A549 (cell line): ENCODE results near the gene TOMM40L. TPM values are rescaled to one million over a fixed set of nuclear protein-coding genes. Genes with fewer than 3 reads are reported as not detected.
"Not testable (repeated sequence)": the region's sequence is repeated elsewhere in the genome, so short reads cannot be mapped to it uniquely, and the experiment has no call there.

Source experiments
- ATAC-seq, 2 experiments: fragments of 200-7000 bp in 1 of 2; fragments of >200 bp in 1 of 2; cut with Nextera tagmentation in 1 of 2; cut with Tn5 transposase in 1 of 2; 3 replicates each; pipeline versions ENCODE4 v1.8.0 to v1.9.1; 2018 to 2020; ENCODE audit warnings: mild to moderate bottlenecking in 1 of 2, moderate library complexity in 1 of 2
- CTCF ChIA-PET: fragments of 300-600 bp; sonication (Branson Sonifier 250); formaldehyde crosslinking; extraction: SDS; loops from one replicate; lab custom pipeline; 2021; ENCODE audit warnings: antibody characterized with exemption, inconsistent platforms; lab: Yijun Ruan, JAX
- POLR2A ChIA-PET: fragments of 350-600 bp; formaldehyde crosslinking; extraction: SDS; loops from one replicate; lab custom pipeline; 2021; ENCODE audit warnings: antibody characterized with exemption, inconsistent platforms; lab: Yijun Ruan, JAX
- DNase-seq, 2 experiments: peaks; one replicate each; pipeline versions ENCODE4 v3.0.0 to v3.0.0-alpha.2; 2011 to 2016; ENCODE audit warnings: low read depth in 1 of 2, low spot score in 1 of 2
- FAIRE-seq: peaks from 2 replicates; lab custom pipeline; 2011; peaks lifted over from hg19 to GRCh38; lab: Jason Lieb, UNC
- H3K27ac ChIP-seq, 2 experiments: fragments of >200 bp; sonication (Bioruptor Twin); formaldehyde crosslinking; 3 replicates each; pipeline ENCODE4 v1.5.1; 2016 to 2017
- H3K4me1 ChIP-seq: fragments of >200 bp; sonication (Bioruptor Twin); formaldehyde crosslinking; 3 replicates; pipeline ENCODE4 v1.6.1; 2016
- H3K4me2 ChIP-seq: fragments of >200 bp; sonication (Bioruptor Twin); formaldehyde crosslinking; 3 replicates; pipeline ENCODE4 v1.6.1; 2016
- H3K4me3 ChIP-seq: fragments of >200 bp; sonication (Bioruptor Twin); formaldehyde crosslinking; 3 replicates; pipeline ENCODE4 v1.5.1; 2016
- H3K9me3 ChIP-seq: fragments of >200 bp; sonication (Bioruptor Twin); formaldehyde crosslinking; 3 replicates; pipeline ENCODE4 v1.6.1; 2016
- CEBPB ChIP-seq, 2 experiments: fragments of >200 bp in 1 of 2; sonication (Bioruptor Twin) in 1 of 2; formaldehyde crosslinking in 1 of 2; IDR thresholded peaks; 2 replicates each; pipeline ENCODE4 v1.6.1; 2012 to 2016
- CHD4 ChIP-seq: fragments of 200-600 bp; sonication (generic); IDR thresholded peaks from 2 replicates; pipeline ENCODE4 v1.6.1; 2016; ENCODE audit warnings: antibody characterized with exemption, mild to moderate bottlenecking, borderline replicate concordance
- FOXS1 ChIP-seq: fragments of 250-450 bp; sonication (Bioruptor Pico); IDR thresholded peaks from 2 replicates; pipeline ENCODE4 v1.5.0; 2020; ENCODE audit warnings: mild to moderate bottlenecking, moderate library complexity
- HEYL ChIP-seq: fragments of 250-450 bp; sonication (Bioruptor Pico); IDR thresholded peaks from 2 replicates; pipeline ENCODE4 v1.8.0; 2021; ENCODE audit warnings: mild to moderate bottlenecking, moderate library complexity
- HOXA7 ChIP-seq: fragments of 250-450 bp; sonication (Bioruptor Pico); IDR thresholded peaks from 2 replicates; pipeline ENCODE4 v1.5.0; 2020; ENCODE audit warnings: mild to moderate bottlenecking, moderate library complexity
- KDM5A ChIP-seq: fragments of 200-600 bp; sonication (generic); IDR thresholded peaks from 2 replicates; pipeline ENCODE4 v1.6.1; 2016; ENCODE audit warnings: antibody characterized with exemption, mild to moderate bottlenecking
- MAFK ChIP-seq: fragments of 450-650 bp; IDR thresholded peaks from 2 replicates; pipeline ENCODE4 v1.6.1; 2014; ENCODE audit not compliant: partially characterized antibody
- MAZ ChIP-seq: fragments of 150-350 bp; IDR thresholded peaks from 2 replicates; pipeline ENCODE4 v1.6.1; 2014; ENCODE audit warnings: antibody characterized with exemption, low read depth, low read length, borderline replicate concordance
- NFE2L2 ChIP-seq: fragments of 150-350 bp; conservative IDR thresholded peaks from 2 replicates; pipeline ENCODE4 v1.6.1; 2014; ENCODE audit warnings: low read length
- NR3C1 ChIP-seq: fragments of >200 bp; sonication (Bioruptor Twin); formaldehyde crosslinking; IDR thresholded peaks from 3 replicates; pipeline ENCODE4 v1.6.1; 2017
- PHF8 ChIP-seq: fragments of 200-600 bp; sonication (generic); IDR thresholded peaks from 2 replicates; pipeline ENCODE4 v1.6.1; 2016; ENCODE audit warnings: low read depth, mild to moderate bottlenecking, antibody characterized with exemption, moderate library complexity, borderline replicate concordance
- POLR2AphosphoS2 ChIP-seq: conservative IDR thresholded peaks from 2 replicates; pipeline ENCODE4 v1.6.1; 2012; ENCODE audit warnings: low read length, improper control_type of control experiment, inconsistent platforms
- RARB ChIP-seq: fragments of 250-450 bp; sonication (Bioruptor Pico); IDR thresholded peaks from 2 replicates; pipeline ENCODE4 v1.8.0; 2021; ENCODE audit warnings: mild to moderate bottlenecking, moderate library complexity
- RFX5 ChIP-seq: fragments of 450-650 bp; IDR thresholded peaks from 2 replicates; pipeline ENCODE4 v1.7.1; 2014; ENCODE audit warnings: antibody characterized with exemption, mild to moderate bottlenecking, moderate library complexity
- RNF2 ChIP-seq: fragments of 200-600 bp; sonication (generic); IDR thresholded peaks from 2 replicates; pipeline ENCODE4 v1.6.1; 2016; ENCODE audit warnings: low read depth, mild to moderate bottlenecking, antibody characterized with exemption, moderate library complexity, borderline replicate concordance
- ZC3H11A ChIP-seq: fragments of 450-650 bp; IDR thresholded peaks from 2 replicates; pipeline ENCODE4 v1.6.1; 2014; ENCODE audit warnings: antibody characterized with exemption, mild to moderate bottlenecking
- ZFP36 ChIP-seq: fragments of 450-650 bp; IDR thresholded peaks from 2 replicates; pipeline ENCODE4 v1.6.1; 2014; ENCODE audit warnings: borderline replicate concordance; ENCODE audit not compliant: partially characterized antibody
- ZSCAN20 ChIP-seq: fragments of 250-450 bp; sonication (Bioruptor Pico); IDR thresholded peaks from 2 replicates; pipeline ENCODE4 v1.8.0; 2022; ENCODE audit warnings: mild to moderate bottlenecking, moderate library complexity
- WGBS: methylation state at CpG from one replicate; pipeline ENCODE4 v1.1.6; 2017; ENCODE audit errors: missing lambda C conversion rate; 5-methylcytosine and 5-hydroxymethylcytosine counted together
- polyA plus RNA-seq, 4 experiments: library from polyadenylated mRNA; depleted of rRNA in 3 of 4; stranded (reverse); fragments of >200 nt; fragmentation: RNase III in 1 of 4; extraction: RNeasy Plus Mini Kit Qiagen cat#74134 plus additional on column Dnase treatment in 1 of 4; gene quantifications; 2 replicates in 3 of 4; 3 replicates in 1 of 4; pipeline ENCODE4 v1.2.3, GENCODE V29; 2011 to 2017
- TF ChIP-seq, protein P1 (sequence below): IDR thresholded peaks from 2 replicates; pipeline ENCODE4 v1.6.1; 2012; ENCODE audit warnings: low read depth, borderline replicate concordance
- TF ChIP-seq, protein P2 (sequence below): fragments of 250-450 bp; sonication (Bioruptor Pico); IDR thresholded peaks from 2 replicates; pipeline ENCODE4 v1.5.0; 2020; ENCODE audit warnings: low read depth, mild to moderate bottlenecking, moderate library complexity

TOMM40L gene
- polyA plus RNA-seq, 2 of the 4 experiments (the other 2 are of a cell fraction) = 6.3 to 10.2 TPM

DNA sequence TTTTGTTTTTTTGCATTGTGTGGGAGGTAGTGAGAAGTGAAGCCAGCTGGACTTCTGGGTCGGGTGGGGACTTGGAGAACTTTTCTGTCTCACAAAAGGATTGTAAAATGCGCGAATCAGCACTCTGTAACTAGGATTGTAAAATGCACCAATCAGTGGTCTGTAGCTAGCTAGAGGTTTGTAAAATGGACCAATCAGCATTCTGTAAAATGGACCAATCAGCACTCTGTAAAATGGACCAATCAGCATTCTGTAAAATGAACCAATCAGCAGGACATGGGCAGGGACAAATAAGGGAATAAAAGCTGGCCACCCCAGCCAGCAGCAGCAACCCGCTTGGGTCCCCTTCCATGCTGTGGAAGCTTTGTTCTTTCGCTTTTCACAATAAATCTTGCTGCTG, 24.2 kb downstream of the TOMM40L start:
- WGBS = 70% methylated on average over 5 of the region's 5 CpGs
- H3K9me3 ChIP-seq, FAIRE-seq, H3K27ac ChIP-seq, H3K4me3 ChIP-seq, DNase-seq, ATAC-seq, POLR2A ChIA-PET, H3K4me1 ChIP-seq, H3K4me2 ChIP-seq: not testable (repeated sequence)
- CTCF ChIA-PET = interaction anchor here (0.6 to 4.1 kb wide), 10 partner anchors 8 to 132 kb away, joined by 3 to 24 read pairs (median 3); partner anchors contain the start of genes NR1I3, PCP4L1 and TOMM40L
- peak; percentile 74 for TF ChIP-seq MAFK

DNA sequence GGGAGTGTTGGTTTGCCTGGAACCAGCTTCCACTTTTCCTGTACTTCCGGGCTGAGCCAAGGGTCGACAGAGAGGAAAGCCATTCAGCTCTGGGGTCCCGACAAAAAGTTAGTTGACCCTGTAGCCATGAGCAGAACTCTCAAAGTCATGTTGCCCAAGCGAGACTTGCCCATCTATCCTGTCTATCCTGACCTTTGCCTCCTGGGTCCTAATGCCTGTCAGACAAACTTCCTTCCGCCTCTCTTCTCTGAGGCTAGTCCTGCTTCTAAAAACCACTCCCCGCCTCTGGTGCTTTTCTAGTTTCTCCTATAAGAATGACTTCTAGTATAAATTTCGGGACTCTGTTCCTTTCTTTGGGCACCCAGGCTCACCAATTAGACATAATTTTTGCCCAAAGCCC, 25.0 kb downstream of the TOMM40L start:
- POLR2A ChIA-PET = no interaction called here
- CTCF ChIA-PET = interaction anchor here (1.4 to 4.1 kb wide), 3 partner anchors 23 to 131 kb away, joined by 3 to 24 read pairs (median 5); partner anchors contain the start of gene TOMM40L
- WGBS = 65% methylated on average over 7 of the region's 7 CpGs

DNA sequence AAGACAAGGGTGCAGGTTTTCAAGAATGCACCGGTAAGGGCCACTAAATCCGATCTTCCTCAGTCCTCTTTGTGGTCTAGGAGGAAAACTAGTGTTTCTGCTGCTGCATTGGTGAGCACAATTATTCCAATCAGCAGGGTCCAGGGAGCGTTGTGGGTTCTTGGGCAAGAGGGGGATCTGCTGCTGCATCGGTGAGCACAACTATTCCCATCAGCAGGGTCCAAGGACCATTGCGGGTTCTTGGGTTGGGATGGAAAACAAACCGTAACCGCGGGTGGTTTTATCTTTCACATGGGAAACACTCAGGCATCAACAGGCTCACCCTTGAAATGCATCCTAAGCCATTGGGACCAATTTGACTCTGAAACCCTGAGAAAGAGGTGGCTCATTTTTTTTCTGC, 25.7 kb downstream of the TOMM40L start:
- TF ChIP-seq RARB (CRISPR knock-in tag) = no peak
- TF ChIP-seq, protein P1, sequence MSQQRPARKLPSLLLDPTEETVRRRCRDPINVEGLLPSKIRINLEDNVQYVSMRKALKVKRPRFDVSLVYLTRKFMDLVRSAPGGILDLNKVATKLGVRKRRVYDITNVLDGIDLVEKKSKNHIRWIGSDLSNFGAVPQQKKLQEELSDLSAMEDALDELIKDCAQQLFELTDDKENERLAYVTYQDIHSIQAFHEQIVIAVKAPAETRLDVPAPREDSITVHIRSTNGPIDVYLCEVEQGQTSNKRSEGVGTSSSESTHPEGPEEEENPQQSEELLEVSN = no peak
- no peak for TF ChIP-seq MAFK
- no peak for TF ChIP-seq ZFP36
- no peak for TF ChIP-seq KDM5A
- TF ChIP-seq PHF8 = no peak
- no peak for TF ChIP-seq CHD4
- no peak for TF ChIP-seq MAZ
- no peak for TF ChIP-seq CEBPB (IDR thresholded peaks at IDR 0.05)
- no peak for TF ChIP-seq RFX5
- TF ChIP-seq ZSCAN20 (CRISPR knock-in tag) = no peak
- TF ChIP-seq, protein P2, sequence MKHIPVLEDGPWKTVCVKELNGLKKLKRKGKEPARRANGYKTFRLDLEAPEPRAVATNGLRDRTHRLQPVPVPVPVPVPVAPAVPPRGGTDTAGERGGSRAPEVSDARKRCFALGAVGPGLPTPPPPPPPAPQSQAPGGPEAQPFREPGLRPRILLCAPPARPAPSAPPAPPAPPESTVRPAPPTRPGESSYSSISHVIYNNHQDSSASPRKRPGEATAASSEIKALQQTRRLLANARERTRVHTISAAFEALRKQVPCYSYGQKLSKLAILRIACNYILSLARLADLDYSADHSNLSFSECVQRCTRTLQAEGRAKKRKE (CRISPR knock-in tag) = no peak
- TF ChIP-seq FOXS1 (CRISPR knock-in tag) = no peak
- no peak for TF ChIP-seq NR3C1
- POLR2A ChIA-PET = no interaction called here
- WGBS = 83% methylated on average over 8 of the region's 8 CpGs

More for the DNA sequence above, 25.0 kb downstream of the TOMM40L start:
- H3K27ac ChIP-seq = no peak overlapping the region
- ATAC-seq = no peak
- no peaks in the 10 kb centered on the region for H3K4me1 ChIP-seq
- TF ChIP-seq NFE2L2 (no peak), ZC3H11A (no peak), HEYL (no peak), KDM5A (no peak), RNF2 (no peak), MAZ (no peak), POLR2AphosphoS2 (no peak), HOXA7 (CRISPR knock-in tag) (no peak)
- TF ChIP-seq, protein P1 = no peak
- TF ChIP-seq, all 56 proteins: peak for 0
- no peak overlapping the region for H3K4me3 ChIP-seq
- no peak overlapping the region for H3K4me2 ChIP-seq
- H3K9me3 ChIP-seq = no peaks in the 10 kb centered on the region; the same call in 2 of the 3 replicates
- FAIRE-seq (no peak), DNase-seq (no peak)

DNA sequence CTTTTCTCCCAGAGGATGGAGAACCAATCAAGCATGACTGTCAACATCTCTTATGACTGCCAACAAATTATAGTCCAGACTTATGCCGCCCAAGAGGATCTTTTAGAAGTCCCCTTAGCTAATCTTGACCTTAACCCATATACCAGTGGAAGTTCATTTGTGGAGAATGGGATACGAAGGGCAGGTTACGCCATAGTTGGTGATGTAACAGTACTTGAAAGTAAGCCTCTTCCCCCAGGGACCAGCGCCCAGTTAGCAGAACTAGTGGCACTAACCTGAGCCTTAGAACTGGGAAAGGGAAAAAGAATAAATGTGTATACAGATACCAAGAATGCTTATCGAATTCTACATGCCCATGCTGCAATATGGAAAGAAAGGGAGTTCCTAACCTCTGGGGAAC, 29.4 kb downstream of the TOMM40L start:
- H3K4me2 ChIP-seq, DNase-seq, FAIRE-seq, H3K4me1 ChIP-seq, ATAC-seq, POLR2A ChIA-PET, H3K27ac ChIP-seq, H3K4me3 ChIP-seq: not testable (repeated sequence)
- 35% methylated on average over 5 of the region's 5 CpGs for WGBS
- peaks cover 13% of the 10 kb centered on the region for H3K9me3 ChIP-seq
- CTCF ChIA-PET = interaction anchor here (8.7 kb wide), 1 partner anchor 28 kb away, joined by 46 read pairs; the partner anchor contains the start of gene TOMM40L

More for the DNA sequence above, 25.7 kb downstream of the TOMM40L start:
- ATAC-seq (no peak), FAIRE-seq (no peak), DNase-seq (no peak)
- Histone ChIP-seq H3K9me3 (peaks cover under 1% of the 10 kb centered on the region; the same call in 1 of the 3 replicates), H3K4me1 (no peaks in the 10 kb centered on the region), H3K4me3 (no peak overlapping the region), H3K4me2 (no peak overlapping the region), H3K27ac (no peak overlapping the region)
- CTCF ChIA-PET = interaction anchor here (1.6 kb wide), 1 partner anchor 21 kb away, joined by 6 read pairs; no protein-coding TSS in a partner anchor

DNA sequence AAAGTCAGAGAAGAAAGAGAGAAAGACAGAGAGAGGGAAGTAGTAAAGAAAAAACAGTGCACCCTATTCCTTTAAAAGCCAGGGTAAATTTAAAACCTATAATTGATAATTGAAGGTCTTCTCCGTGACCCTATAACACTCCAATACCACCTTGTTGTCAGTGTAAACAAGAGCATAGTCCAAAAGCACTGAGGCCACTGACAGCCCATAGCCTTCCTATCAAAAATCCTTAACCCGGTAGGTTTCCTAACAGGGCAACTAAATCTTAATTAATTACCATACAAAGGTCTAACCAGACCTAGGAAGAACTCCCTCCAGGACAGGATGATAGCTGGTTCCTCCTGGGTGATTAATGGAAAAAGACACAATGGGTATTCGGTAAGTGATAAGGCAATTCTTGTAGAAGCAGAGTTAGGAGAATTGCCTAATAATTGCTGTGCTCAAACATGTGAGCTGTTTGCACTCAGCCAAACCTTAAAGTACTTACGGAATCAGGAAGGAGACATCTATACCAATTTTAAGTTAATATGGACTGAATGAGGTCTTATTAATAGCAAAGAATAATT, 30.2 kb downstream of the TOMM40L start:
- peaks cover 13% of the 10 kb centered on the region for H3K9me3 ChIP-seq
- ATAC-seq, H3K4me3 ChIP-seq, DNase-seq, H3K4me1 ChIP-seq, H3K4me2 ChIP-seq, H3K27ac ChIP-seq, POLR2A ChIA-PET, FAIRE-seq: not testable (repeated sequence)
- WGBS = 40% methylated on average over 4 of the region's 4 CpGs
- CTCF ChIA-PET = interaction anchor here (8.7 kb wide), 1 partner anchor 29 kb away, joined by 46 read pairs; the partner anchor contains the start of gene TOMM40L
